AG10803 (cell line): ENCODE measurements around the gene NYAP1.
"Not testable (repeated sequence)": the region's sequence is repeated elsewhere in the genome, so short reads cannot be mapped to it uniquely, and the experiment has no call there.

Source experiments
- DNase-seq: peaks from one replicate; pipeline ENCODE4 v3.0.0; 2010; ENCODE audit warnings: low read depth
- H3K4me3 ChIP-seq: 2 replicates; pipeline ENCODE4 v1.5.1; 2011; ENCODE audit warnings: mild to moderate bottlenecking, low read length, control low read depth
- TF ChIP-seq, protein P1 (sequence below): conservative IDR thresholded peaks from 2 replicates; pipeline ENCODE4 v1.5.1; 2011; ENCODE audit warnings: mild to moderate bottlenecking, low read length, control low read depth, inconsistent platforms

Gene NYAP1

GRCh38 chr7:100441641-100442535 lies 41.8 kb upstream of the NYAP1 start:
- H3K4me3 ChIP-seq, result no peak overlapping the region
- TF ChIP-seq, protein P1, sequence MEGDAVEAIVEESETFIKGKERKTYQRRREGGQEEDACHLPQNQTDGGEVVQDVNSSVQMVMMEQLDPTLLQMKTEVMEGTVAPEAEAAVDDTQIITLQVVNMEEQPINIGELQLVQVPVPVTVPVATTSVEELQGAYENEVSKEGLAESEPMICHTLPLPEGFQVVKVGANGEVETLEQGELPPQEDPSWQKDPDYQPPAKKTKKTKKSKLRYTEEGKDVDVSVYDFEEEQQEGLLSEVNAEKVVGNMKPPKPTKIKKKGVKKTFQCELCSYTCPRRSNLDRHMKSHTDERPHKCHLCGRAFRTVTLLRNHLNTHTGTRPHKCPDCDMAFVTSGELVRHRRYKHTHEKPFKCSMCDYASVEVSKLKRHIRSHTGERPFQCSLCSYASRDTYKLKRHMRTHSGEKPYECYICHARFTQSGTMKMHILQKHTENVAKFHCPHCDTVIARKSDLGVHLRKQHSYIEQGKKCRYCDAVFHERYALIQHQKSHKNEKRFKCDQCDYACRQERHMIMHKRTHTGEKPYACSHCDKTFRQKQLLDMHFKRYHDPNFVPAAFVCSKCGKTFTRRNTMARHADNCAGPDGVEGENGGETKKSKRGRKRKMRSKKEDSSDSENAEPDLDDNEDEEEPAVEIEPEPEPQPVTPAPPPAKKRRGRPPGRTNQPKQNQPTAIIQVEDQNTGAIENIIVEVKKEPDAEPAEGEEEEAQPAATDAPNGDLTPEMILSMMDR, result no peak
- no peak for DNase-seq

- no peak overlapping the region for H3K4me3 ChIP-seq
- TF ChIP-seq, protein P1, result no peak
- no peak for DNase-seq
Measured at GRCh38 chr7:100443096-100443840, 40.5 kb upstream of the NYAP1 start.

GRCh38 chr7:100444311-100445278 lies 39.1 kb upstream of the NYAP1 start:
- TF ChIP-seq, protein P1, result no peak
- H3K4me3 ChIP-seq, result no peak overlapping the region
- DNase-seq, result peak; percentile 65

DNA sequence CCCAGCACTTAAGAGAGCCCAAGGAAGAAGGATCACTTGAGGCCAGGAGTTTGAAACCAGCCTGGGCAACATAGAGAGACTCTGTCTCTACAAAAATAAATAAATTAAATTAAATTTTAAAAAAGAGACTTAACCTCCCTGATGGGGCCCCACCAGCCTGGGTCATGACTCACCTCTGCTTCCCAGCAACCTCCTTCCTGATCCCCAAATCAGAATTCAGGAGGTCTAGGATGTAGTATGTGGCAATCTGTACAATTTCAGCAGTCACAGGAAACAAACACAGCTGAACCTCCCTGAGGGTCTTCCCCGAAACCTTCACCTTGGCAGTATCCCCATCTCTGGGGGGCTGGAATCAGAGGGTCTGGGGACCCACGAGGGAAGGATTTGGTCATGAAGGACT lies 37.7 kb upstream of the NYAP1 start:
- TF ChIP-seq, protein P1, result no peak
- DNase-seq, result peak; percentile 59
- H3K4me3 ChIP-seq, result no peak overlapping the region

GRCh38 chr7:100447363-100447762 lies 36.4 kb upstream of the NYAP1 start:
- not testable (repeated sequence) for H3K4me3 ChIP-seq, DNase-seq

- H3K4me3 ChIP-seq, result no peak overlapping the region
- TF ChIP-seq, protein P1, result no peak
- DNase-seq, result no peak
Measured at GRCh38 chr7:100449190-100449795, 34.4 kb upstream of the NYAP1 start.
